Loucy (cell line): ENCODE data around the gene AP3S1.

Experiments
- EZH2phosphoT487 ChIP-seq: fragments of 200-600 bp; IDR thresholded peaks from 2 replicates; pipeline ENCODE4 v1.6.1; 2018; ENCODE audit warnings: antibody characterized with exemption, mild to moderate bottlenecking, moderate library complexity, borderline replicate concordance
- TF ChIP-seq, protein P1 (sequence below): fragments of 200-600 bp; sonication (generic); conservative IDR thresholded peaks from 2 replicates; pipeline ENCODE4 v1.5.1; 2014; ENCODE audit warnings: mild to moderate bottlenecking, antibody characterized with exemption, low read length

DNA sequence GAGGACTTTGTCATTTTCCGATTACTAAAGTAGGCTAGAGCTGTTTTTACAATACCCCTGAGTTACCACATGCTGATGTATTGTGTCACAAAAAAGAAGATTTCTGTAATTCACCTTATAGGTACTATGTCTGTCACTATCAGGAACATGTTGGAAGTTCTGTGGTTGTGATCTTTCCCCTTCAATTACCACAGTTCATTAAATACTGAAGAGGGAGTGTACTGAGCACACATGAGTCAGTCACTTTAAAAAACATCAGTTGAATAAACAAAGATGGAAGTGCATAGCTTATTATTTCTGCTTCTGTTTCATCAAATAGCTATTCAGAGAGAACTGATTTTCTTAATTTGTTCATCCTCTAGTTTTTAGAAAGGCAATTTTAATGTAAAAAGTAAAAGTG is 31.7 kb downstream of the AP3S1 start:
- TF ChIP-seq, protein P1, sequence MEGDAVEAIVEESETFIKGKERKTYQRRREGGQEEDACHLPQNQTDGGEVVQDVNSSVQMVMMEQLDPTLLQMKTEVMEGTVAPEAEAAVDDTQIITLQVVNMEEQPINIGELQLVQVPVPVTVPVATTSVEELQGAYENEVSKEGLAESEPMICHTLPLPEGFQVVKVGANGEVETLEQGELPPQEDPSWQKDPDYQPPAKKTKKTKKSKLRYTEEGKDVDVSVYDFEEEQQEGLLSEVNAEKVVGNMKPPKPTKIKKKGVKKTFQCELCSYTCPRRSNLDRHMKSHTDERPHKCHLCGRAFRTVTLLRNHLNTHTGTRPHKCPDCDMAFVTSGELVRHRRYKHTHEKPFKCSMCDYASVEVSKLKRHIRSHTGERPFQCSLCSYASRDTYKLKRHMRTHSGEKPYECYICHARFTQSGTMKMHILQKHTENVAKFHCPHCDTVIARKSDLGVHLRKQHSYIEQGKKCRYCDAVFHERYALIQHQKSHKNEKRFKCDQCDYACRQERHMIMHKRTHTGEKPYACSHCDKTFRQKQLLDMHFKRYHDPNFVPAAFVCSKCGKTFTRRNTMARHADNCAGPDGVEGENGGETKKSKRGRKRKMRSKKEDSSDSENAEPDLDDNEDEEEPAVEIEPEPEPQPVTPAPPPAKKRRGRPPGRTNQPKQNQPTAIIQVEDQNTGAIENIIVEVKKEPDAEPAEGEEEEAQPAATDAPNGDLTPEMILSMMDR: no peak
- TF ChIP-seq EZH2phosphoT487: no peak
